ENCODE results near the gene GAST.

- TF ChIP-seq, protein P1, sequence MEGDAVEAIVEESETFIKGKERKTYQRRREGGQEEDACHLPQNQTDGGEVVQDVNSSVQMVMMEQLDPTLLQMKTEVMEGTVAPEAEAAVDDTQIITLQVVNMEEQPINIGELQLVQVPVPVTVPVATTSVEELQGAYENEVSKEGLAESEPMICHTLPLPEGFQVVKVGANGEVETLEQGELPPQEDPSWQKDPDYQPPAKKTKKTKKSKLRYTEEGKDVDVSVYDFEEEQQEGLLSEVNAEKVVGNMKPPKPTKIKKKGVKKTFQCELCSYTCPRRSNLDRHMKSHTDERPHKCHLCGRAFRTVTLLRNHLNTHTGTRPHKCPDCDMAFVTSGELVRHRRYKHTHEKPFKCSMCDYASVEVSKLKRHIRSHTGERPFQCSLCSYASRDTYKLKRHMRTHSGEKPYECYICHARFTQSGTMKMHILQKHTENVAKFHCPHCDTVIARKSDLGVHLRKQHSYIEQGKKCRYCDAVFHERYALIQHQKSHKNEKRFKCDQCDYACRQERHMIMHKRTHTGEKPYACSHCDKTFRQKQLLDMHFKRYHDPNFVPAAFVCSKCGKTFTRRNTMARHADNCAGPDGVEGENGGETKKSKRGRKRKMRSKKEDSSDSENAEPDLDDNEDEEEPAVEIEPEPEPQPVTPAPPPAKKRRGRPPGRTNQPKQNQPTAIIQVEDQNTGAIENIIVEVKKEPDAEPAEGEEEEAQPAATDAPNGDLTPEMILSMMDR (IDR thresholded peaks at IDR 0.05), result peak; percentile 59 to 68 (median 65)
- no peak for TF ChIP-seq POLR2A (IDR thresholded peaks at IDR 0.05)
These were observed 16.0 kb upstream of the GAST start for GRCh38 chr17:41695954-41696757.

All from ovary (tissue), 3 donors.